ENCODE results near the gene GABRA4.

GABRA4 gene

DNA sequence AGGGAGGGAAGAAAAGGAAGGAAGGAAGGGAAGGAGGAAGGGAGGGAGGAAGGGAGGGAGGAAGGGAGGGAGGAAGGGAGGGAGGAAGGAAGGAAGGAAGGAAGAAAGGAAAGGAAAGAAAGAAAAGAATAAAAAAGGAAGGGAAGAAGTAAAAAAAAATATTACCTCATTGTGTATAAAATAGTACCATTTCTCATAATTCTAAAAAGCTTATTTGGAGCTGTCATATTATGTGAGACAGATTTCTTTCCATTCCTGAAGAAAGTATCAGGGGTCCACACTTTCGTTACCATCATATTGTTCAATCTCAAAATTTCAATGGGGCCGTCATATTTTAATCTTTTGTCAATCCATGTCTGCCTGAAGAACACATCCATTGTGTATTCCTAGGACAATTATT lies 16.1 kb downstream of the GABRA4 start:
- no peak for FAIRE-seq

DNA sequence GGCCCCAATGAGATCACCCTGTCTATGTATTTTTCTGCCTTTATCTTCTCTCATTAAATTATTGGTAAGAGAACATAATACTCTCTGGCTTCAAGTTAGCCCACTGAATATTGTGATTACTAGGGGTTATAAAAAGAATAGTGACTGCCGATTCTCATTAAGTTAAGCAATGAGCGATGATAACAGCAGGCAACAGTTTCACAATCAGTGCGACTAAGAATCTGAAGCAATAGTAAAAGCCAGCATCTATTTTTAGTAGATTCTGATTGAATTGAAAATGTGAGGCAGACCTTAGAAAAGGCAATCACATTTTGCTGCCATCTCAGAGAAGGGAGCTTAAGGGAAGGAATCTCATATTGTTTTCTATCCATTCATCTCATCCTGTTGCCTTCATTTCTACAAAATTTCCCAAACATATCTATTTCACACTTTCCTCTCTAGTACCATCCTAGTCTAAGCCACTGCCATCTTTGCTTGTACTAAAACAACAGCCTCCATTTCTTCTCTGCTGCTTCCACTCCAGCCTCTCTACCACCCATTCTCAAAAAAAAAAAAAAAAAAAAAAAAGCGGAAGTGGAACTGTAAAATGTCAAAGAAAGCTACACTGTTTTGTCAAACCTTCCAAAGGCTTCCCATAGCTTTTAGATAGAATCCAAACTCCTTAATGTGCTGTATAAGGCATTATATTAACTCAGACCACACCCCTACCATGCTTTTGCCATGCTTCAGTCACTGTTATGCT lies 17.4 kb downstream of the GABRA4 start:
- no peak for FAIRE-seq

DNA sequence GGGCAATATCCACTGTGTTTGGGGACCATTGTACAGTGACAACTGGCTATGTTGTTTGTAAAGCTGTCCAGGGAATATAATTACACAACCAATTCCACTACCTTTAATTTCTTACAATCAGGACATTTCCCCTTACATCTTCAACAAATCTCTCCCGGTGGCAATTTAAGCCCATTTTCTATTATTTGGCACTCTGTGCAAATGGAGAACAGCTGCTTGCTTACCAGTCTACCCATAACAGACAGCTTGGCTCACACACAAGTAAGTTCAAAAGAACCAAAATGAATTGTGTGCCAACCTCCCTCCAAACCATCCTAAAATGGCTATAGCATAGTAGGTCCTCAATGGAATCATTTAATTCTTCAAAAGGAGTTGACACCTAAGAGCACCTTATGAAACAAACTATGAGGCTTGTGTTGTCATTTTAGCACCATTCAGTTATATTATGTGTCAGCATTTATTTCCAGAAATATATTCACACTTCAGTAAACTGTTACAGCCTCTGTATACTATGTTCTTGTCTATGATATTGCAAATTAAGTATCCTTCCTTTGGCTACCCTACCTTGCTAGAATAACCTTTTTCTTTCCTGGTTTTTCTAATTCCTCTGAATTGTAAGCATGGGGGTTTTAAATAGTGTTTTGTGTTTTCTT lies 18.4 kb downstream of the GABRA4 start:
- no peak for FAIRE-seq

DNA sequence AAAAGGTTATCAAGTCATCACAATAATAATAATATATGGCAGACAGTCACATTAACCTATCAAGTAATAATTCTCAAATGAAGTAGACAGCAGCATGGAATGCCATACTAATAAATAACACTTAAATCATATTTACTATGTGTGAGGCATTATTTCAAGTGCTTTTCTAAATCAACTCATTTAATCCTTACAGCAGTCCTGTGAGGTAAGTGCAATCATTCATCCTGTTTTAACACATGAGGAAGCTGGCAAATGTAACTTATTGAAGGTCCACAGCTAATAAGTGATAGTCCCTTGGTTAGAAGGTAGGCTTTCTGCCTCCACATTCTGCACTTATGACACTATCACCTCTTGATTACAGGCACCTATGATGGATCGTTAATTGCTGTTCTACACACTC lies 24.5 kb downstream of the GABRA4 start:
- FAIRE-seq, result no peak

DNA sequence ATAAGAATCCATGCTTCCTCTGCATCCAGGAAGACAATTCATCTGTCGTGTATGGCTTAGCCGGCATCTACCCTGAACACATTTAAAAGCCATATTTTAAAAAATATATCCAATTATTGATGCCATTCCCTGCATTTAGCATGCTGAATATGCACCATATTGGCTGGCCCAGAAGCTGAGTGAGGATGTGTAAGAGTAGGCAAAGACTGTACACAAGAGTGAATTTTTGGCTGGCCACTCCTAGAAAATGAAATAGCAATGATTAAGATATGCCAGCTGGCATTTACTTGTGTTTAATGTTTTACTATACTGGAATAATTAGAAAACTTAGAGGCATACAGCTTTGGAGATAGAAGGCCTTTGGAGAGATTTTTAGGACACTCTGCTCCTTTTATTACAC lies 25.8 kb downstream of the GABRA4 start:
- FAIRE-seq, result no peak

DNA sequence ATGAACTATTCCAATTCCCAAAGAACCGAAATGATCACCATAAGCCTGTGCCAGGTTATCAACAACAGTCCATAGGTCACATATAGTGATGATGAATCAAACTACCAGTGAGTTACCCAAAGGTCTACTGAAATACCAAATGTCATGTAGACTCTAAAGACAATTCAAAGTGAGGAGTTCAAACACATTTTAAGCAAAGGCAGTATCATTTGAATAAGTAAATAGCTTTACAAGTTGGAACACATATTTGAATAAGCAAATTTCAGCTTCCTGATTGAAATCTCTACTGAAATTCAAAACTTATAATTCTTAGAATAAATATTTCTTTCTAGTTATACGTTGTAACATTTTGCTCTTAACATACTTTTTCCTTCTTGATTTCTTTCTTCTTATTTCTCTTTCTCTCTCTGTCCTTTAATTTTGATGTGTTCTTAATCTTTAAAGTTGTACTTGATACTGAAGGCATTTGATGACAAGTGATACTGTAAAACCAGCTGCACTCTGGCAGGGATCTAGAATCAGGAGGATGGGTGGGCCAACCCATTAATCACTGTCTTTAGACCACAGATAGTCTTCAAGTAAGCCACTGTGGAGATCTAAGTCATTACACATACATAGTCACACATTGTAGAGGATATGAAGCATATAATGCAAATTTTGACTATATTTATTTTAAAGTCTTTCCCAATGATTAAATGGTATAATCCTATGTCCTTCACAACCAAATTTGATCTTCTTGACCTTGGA lies 34.5 kb downstream of the GABRA4 start:
- FAIRE-seq, result no peak

DNA sequence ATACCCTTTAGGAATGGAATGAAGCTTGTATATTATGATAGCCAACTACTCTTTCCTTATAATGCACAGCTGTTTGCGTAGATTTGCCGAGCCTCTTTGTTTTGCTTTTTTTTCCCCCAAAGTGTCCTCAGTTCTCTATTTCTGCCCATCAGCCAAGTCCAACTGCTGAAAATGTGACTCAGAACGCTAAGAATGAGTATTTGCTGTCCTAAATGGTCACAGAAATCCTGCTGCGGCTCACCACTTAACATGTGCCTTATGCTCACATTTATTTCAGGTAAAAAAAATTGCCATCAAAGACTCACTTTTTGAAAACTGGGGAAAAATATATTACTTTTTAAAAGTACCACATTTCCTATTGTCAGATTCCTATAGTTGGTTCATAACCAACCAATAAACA lies 36.9 kb downstream of the GABRA4 start:
- FAIRE-seq, result no peak

DNA sequence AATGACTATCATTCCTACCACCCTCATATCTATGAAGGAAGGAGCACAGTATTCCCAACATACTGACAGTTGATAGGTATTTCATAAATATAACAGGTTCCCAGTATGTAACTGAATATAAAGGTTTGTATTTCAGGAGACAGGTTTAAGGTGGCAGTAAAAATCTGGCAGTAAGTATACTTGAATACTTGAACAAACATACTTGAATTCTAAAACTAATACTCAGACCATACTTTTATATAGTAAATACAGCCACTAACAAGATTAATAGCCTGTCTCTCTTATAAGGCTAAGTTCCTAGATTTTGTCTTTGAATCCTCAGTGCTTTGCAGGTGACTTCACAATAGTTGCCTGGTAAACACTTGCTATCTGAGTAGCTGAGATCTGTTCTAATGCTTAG lies 37.8 kb downstream of the GABRA4 start:
- FAIRE-seq, result no peak

DNA sequence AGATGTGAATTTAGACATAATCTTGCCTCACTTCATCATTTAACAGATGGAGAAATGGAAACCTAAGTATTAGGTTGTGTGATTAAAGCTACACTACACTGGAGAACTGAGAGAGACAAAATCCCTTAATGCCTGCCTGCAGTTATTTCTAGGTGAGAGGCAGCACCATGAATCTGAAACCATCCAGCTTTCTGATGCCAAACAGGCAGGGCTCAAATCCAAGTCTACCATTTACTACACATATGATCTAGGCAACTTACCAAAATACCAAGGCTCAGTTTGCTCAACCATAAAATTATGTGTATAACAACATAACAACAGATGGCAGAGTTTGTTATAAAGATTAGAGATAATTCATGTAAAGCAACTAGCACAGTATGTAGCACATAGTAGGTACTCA lies 38.7 kb downstream of the GABRA4 start:
- no peak for FAIRE-seq

DNA sequence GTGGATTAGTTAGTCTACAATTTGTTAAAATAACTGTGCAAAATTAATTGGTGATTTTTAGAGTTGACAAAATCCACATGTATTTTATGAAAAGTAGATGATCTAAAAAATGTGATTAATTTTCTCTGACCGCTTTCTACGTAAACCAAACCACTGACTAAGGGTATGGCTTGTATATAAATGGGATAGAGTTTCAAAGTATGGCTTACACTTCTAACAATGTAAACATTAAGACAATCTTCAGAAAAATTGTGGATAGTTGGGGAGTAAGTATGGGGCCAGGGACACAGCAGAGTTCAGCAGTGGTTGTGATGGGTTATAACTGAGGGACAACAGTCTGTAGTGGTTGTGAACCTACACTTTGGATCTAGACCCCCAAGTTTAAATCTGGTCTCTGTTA lies 39.8 kb downstream of the GABRA4 start:
- FAIRE-seq, result no peak

DNA sequence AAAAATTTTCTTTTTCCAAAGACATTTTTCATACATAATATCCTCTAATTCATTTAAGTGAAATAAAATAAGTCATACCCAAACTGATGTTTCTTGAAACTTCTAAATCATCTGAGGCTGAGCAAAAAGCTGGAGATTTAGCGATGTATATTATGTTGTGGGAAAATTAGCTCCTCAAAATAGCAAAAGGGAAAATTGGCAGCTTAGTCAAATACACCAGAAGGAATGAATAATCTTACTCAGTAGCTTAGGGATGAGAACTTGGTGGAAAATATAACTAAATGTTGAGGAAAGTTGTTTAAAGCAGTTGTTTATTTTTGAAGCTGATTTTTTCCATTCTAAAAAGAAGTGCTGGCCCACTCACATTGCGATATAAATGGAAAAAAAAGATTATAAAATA lies 40.9 kb downstream of the GABRA4 start:
- FAIRE-seq, result no peak

DNA sequence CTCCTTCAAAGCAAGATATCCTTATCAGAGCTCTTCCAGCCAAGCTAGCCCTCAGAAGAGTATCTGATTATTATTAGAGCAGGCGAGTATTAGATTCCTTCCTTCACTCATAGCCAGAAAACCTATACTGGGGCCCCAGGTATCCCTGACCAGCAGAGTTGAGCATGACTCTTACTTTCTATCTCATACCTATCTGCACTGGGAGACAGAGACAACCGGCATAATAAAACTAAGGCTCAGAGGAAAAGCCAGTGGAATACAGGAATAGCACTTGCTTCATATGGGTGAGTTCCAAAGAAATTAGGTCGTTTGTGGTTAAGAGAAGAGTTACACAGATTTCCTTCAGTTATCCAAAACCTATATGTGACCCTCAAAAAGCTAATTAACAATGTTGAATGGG lies 42.6 kb downstream of the GABRA4 start:
- FAIRE-seq, result no peak

DNA sequence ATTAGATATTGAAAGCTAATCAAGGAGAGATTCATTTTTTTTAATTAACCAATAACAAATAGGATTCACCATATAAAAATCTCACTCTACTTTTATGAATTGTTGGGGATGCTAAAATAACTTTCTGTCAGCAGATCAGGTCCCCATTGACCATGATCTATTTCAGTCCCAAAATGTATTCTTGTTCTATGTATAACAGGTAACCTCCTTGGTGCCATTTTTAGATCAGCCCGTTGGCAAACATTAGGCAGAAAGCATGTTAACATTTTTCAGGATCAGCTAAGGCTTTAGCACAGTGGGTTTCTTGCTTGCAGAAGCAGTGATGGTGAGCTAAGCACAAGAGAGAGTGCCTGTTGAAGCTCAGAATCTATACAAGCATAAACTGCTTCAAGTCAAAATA lies 43.6 kb downstream of the GABRA4 start:
- no peak for FAIRE-seq

DNA sequence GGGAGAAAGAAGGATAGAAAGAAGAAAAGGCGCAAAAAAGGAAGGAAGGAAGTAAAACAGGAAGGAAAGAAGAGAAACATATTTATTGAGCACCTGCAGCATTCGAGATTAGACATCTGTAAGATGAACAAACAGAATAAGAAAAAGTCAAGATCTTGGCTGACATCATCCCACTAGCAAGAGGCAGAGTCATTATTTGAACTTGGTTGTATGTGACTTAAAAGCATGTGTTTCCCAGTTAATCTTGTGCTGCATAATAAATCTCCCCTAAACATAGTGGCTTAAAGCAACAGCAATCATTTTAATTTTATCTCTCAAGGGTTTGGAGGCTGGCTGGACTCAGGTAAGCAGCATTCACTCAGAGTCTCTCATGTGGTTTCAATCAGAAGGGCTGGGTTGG lies 45.8 kb downstream of the GABRA4 start:
- FAIRE-seq, result no peak

DNA sequence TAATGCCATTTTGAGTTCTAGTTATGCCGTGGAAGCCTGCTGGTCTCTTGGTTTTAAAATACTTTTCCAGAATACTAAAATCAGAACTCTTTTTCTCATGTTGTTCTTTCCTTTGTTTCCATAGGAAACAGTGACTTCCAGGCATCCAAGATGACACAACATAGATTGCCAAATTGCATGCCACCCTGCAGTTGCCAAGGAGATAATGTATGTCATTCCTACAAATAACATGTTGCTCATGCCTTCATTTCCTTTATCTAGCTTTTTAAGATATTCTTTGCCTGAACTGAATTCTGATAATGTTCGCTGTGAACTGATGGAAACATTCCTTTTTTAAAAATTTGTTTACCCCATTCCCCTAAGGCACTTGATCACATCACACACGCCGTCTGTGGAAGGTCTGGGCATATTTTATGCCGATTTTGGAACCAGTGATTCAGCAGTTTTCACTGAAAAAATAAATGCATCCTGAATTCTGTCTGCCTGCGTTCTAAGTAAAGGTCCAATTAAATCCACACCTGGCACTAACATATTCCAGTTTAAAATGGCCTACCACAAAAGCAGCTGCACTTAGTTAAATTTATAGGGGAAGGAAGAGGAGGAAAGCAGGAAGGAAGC lies 46.4 kb downstream of the GABRA4 start:
- FAIRE-seq, result no peak

DNA sequence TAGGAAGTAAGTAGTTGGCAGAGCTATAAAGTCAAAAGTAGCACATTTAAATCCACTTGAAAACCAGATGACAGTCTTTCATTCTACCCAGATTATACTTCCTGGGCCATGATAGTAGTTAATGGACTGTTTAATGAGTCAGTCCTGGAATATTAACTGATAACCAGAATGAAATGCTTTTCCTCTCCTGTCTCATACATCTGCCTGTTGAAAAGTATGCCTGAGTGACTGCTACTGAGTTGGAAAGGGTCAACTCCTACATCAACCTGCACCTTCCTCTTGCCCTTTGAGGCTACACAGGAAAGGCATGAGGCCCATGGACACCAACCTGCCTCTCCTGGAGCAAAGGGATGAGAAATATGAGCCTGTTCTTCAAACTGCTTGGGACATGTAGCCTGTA lies 48.3 kb downstream of the GABRA4 start:
- no peak for FAIRE-seq

DNA sequence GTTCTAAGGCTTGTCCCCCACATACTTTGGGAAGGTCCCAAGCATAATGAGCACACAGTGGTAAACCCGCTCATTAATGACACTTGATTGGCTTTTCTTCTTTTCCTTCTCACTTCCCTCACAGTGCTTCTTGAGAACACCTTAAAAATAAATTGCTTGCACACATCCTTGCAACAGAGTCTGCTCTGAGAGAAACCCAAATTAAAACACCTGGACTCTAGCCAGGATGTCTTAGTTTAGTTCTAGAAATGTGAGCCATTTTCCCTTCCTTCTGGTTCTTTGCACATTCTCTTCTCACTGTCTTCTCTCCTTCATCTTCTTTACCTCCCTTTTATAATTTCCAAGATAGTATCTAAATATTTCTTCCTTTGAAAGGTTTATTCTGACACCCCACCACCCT lies 49.0 kb downstream of the GABRA4 start:
- no peak for FAIRE-seq

DNA sequence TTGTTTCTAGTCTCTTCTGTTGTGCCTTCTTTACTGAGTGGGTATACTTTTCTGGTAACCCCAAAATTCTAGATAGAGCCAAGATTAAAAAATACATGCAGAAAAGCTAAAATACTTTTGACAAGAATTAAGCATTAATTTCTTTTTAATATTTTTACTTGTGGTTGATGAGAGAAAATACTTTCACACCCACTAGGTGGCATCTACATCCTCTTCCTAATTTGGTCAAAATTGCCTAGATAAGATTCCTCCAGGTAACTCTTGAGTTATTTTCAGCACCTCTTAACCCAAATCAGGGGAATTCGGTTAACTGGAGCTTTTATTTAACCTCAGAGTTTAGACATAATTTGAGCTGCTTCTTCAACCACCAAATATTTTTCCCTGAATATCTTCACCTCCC lies 55.9 kb downstream of the GABRA4 start:
- FAIRE-seq, result no peak

DNA sequence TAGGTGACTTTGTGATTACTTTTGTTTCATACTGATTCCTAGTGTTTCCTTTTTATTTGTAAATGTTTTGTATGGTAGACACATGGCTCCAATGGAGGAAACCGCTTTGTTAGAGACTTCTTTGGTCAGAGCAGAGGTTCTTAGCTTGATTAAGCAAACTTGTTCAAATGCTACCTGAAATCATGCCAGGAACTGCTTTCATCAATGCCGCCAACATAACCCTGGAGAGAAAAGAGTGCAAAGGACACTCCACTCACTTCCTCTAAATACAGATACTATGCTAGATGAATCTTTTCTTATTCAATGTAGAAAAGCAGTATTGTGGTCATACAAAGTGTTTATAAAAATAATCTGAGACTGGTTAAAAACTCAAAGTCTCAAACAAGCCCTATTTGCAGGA lies 58.7 kb downstream of the GABRA4 start:
- FAIRE-seq, result no peak

DNA sequence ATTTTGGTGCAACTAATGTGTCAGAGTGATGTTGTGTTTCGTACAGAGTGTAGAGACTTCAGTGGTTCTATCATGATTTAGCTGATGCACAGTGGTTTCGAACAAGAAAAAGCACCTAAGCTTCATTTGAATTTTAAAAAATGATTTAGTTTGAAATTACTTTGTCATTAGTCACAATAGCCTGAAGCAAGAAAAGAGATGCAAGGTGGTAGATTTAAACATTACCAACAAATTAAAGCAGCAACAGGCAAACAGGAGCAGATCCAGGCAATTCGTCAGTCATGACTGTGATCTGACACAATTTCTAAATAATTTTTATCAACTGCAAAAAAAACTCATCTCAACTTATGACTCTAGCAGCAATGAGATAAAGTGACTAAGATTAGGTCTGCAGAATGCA lies 59.7 kb downstream of the GABRA4 start:
- FAIRE-seq, result no peak

DNA sequence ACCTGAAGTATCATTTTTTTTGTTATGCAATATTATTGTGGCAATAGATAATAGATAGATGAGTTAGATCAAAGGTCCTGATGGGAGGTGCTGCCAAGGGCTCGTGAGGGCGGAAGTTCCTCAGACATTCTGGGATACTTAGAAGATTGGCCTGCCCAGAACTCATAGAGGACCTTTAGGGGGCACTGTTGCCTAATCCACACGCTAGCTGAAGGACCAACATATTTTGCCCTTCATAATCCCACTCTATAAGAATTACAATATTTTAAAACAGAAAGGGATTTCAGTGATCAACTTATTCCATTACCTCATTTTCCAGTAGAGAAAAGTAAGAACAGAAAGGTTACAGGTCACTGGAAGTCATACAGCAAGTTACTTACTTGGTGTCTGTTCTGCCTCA lies 61.4 kb downstream of the GABRA4 start:
- no peak for FAIRE-seq

DNA sequence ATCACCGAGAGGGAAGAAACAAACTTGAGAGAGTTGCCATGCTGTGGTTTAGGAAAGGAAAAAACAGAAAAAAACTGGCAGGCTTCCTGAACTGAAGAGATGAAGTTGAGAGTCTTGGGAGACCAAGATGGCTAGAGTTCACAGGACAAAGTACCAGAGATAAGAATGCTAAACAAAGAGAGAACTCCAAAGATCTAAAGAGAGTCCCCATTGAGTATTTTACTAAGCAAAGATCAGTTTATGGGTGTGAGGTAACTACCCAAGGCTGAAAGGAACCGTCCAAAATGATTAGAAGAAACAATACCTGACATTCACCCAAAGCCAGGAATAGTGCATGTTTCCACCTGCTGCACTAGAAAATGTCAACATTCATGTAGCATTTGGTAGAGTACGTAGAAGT lies 62.5 kb downstream of the GABRA4 start:
- FAIRE-seq, result no peak

DNA sequence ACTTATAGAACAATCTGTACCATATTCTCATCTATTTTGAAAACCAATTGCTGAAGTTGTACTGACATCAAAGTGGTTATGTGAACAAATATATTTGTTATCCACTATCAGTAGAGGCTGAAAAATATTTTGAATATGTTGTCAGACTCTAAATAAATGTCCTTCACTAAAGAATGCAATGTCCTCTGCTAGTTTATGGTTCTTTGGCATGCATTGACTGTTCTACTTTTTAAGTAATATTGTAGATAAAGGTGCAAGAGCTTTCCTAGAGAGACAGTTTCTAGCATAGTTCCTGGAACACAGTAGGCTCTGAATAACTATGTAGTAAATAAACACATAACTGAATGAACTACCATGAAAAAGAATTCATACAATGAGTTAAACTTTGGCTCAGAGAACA lies 66.2 kb downstream of the GABRA4 start:
- FAIRE-seq, result no peak

Measured in A204.1 (cell line).